NOMO-1 treated with DMSO at 0.1 percent for 48 hours (cell line): ENCODE results near the gene RICTOR.

Experiments used
- DNase-seq: peaks from one replicate; lab custom pipeline; 2025; ENCODE audit not compliant: unreplicated experiment; lab: John Stamatoyannopoulos, UW

Gene RICTOR, protein sequence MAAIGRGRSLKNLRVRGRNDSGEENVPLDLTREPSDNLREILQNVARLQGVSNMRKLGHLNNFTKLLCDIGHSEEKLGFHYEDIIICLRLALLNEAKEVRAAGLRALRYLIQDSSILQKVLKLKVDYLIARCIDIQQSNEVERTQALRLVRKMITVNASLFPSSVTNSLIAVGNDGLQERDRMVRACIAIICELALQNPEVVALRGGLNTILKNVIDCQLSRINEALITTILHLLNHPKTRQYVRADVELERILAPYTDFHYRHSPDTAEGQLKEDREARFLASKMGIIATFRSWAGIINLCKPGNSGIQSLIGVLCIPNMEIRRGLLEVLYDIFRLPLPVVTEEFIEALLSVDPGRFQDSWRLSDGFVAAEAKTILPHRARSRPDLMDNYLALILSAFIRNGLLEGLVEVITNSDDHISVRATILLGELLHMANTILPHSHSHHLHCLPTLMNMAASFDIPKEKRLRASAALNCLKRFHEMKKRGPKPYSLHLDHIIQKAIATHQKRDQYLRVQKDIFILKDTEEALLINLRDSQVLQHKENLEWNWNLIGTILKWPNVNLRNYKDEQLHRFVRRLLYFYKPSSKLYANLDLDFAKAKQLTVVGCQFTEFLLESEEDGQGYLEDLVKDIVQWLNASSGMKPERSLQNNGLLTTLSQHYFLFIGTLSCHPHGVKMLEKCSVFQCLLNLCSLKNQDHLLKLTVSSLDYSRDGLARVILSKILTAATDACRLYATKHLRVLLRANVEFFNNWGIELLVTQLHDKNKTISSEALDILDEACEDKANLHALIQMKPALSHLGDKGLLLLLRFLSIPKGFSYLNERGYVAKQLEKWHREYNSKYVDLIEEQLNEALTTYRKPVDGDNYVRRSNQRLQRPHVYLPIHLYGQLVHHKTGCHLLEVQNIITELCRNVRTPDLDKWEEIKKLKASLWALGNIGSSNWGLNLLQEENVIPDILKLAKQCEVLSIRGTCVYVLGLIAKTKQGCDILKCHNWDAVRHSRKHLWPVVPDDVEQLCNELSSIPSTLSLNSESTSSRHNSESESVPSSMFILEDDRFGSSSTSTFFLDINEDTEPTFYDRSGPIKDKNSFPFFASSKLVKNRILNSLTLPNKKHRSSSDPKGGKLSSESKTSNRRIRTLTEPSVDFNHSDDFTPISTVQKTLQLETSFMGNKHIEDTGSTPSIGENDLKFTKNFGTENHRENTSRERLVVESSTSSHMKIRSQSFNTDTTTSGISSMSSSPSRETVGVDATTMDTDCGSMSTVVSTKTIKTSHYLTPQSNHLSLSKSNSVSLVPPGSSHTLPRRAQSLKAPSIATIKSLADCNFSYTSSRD (N-terminal part only)

DNA sequence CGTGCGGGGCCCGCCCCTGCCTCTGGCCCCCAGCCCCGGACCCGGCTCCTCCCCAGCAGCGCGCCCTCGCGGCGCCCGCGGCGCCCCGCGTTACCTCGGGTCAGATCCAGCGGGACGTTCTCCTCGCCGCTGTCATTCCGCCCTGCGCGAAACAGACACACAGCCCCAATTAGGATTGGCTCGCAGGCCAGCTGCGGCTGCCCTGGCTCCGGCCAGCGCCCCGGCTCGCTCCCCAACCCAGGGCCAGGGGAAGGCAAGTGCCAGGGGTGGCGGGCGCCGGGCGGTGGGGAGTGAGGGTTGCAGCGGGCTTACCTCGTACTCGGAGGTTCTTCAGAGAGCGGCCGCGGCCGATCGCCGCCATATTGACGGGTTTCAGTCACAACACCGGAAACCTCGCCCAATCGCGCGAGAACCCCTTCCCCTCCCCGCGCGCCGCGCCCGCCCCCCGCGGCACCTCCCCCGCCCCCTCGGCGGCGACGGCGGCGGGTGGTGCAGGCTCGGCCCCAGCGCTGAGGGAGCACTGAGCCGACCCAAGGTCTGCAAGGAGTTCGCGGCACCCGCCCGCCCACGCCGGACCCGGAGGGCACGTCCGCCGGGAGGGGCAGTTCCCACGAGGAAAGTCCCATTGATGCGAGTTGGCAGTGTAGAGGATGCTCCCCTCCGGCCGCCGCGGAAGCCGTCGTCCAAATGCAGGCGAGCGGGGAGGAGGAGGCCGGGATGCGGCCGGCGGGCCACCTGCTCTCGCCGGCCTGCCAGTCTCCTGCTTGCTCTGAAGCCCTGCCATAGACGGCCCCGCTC, at the start of gene RICTOR:
Gene RICTOR (minus strand): TSS at position 383 of the 798 bp plus-strand sequence. CDS start 22 bp downstream, at position 361.
- DNase-seq, result peak; percentile 82

DNA sequence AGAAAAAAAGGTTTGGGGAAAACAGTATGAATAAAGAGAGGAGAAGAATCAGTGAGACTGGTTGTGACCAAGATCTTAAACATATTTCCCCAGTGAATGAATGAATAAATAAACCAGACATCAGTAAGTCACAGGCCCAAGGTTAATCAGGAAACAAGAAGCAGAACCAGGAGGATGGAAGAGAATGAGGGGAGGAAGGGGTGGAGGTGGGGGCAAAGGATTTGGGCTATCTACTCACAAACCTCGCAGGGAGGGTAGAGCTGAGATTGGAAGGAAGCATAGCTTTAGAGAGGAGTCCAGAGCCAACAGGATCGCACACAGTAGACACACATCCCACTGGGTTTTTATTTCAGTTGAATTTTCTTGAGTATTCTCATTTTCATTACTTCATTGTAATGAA, 47.7 kb upstream of the RICTOR start:
- no peak for DNase-seq

GRCh38 chr5:39121315-39121714, 47.1 kb upstream of the RICTOR start:
- no peak for DNase-seq

GRCh38 chr5:39120052-39120420, 45.8 kb upstream of the RICTOR start:
- no peak for DNase-seq

- no peak for DNase-seq
These were observed 45.3 kb upstream of the RICTOR start for GRCh38 chr5:39119404-39120051.

DNA sequence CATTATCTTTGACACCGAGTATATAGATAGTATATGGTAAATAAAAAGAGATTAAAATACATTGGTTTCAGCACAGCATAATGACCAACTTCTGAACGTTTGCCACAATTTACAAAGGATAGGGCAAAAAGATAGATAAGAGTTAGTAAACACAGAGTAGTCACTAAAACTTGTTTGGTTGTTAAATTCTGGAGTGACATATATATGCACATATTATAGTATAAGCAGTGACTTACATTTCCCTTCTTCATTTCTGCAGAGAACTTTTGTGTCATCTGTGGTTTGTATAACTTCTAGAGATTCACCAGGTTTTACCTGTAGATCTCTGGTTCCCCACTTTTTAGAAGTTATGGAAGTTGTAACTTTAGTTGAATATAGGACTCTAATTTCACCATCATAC, 44.4 kb upstream of the RICTOR start:
- no peak for DNase-seq

DNA sequence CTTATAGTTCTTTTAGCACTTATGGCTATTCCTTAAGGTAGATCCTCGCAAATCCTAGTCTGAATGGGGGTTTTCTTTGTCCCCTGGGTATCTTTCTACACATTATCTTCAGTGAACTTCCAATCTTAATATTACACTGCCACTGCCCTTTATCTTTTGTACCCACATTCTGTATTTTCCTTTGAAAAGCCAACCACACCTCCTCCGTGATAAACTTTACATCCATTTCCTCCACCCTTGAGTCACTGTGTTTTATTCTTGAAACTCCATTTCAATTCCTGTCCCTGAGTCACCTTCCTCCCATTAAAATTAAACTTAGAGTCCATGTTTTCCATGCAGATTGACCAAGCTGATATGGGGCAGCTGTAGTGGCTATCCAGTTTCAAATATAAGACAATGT, 43.2 kb upstream of the RICTOR start:
- no peak for DNase-seq

DNA sequence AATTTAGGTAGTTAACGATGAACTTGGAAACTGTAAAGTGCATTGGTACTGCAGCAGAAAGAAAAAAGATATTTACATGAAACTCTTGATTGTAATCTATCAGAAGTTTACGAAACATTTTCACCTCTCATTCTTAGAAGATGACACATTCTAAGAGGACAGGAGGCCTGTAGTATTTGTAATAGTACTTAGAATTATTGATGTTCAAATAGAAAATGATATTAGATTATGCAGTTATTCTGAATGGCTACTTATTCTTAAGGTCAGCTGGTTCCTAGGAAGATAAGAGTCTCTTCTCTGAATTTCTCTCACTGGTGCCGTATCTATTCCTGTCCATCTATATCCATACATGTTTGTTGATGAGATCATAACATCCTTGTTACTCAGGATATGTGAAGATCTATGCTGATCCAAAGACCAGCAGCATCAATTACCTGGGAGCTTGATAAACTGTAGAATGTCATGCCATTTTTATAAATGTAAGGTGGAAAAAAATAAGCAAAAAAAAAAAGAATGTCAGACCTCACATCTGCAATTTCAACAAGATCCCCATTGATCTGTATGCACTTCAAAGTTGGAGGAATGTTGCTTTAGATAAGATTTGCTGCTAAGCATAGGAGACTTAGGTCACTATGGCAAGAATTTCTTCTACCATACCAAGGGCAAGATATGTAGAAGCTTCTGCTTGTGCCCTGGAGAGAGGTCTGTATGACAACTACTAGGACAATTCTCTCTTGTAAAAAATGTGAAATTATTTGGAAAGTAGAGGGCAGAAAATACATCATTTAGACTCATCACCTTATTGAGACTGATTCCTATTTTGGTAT, 42.4 kb upstream of the RICTOR start:
- no peak for DNase-seq

DNA sequence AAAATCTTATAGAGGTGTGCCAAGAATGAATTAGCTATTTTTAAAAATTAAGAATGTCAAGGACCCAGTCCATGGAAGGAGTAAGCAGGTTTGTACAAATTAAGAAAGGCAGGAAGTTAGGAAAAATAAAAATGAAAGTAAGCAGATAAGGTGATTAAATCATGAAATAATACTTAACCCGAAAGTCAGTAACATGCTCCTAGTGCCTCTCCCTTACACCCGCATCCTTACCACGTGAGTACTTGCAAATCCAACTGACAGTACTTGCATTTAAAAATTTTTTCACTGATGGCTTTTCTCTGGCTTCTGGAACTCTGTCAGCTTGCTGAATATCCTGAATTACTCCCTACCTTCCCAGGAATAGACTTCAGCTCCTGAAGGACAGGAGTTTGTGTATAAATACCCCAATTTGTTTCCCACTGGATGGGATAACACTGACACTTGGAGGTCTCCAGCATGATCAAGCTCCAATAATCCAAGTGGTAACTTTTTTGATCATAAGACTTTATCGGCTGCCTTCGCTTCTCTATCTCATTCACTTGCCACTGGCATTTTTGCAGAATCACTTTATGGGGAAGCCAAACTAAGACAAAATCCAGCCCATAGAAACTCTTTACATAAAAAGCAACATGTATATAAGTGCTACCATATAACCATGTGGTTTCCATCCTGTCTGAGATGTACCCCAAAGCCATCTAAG, 41.6 kb upstream of the RICTOR start:
- DNase-seq, result no peak

DNA sequence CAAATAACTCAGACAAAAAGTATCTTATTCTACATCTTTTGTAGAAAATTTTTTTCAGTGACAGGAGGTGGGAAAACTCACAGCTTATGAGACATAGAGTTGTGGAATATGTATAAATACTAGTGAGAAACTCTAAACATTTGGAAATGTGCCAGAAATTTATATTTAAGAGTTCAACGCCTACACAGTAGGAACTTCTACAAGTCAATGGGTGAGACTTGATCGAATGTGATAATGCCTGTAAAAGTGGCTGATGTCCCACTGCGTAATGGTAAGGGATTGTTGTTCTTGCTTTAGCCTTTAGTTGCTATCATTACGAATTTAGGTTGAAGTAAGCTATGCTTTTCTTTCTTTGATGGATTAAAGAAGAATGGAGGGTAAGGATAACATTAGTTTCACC, 40.0 kb upstream of the RICTOR start:
- DNase-seq, result no peak

GRCh38 chr5:39113354-39113953, 39.3 kb upstream of the RICTOR start:
- DNase-seq, result no peak

- no peak for DNase-seq
These were observed 35.4 kb upstream of the RICTOR start for GRCh38 chr5:39109606-39110005.

DNA sequence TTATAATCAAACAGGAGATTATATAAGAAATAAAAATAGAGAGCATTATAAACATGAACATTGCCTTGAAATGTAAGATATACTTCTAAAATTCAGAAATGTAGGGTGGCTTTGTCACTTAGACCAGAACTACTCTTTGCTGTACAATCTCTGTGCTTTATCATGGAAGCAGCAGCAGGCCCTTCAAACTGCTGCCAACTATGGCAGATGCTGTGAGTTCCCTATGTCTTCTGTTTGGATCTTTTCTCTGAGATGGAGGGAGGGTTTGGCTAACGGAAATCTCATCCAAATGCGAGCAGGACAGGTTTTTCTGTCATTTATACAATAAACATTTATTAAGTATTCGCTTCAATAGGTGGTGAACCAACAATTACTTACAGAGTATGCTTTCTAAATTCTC, 34.8 kb upstream of the RICTOR start:
- no peak for DNase-seq

DNA sequence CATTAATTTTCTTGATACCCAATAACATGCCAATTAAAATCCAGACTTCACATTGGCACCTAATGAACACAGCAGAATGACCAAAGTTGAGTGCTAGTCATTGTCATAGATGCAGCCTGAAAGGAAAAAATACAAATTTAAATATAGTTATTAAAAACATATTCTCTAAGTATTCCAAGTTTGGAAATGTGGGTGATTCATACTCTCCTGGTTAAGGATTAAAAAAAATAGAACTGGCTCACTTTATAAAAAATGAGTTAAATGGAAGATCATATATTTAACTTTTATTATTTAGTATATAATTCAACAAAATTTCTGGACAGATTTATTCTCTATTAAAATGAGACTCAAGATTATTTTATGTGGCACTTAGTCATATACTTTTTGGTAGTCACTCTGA, 33.2 kb upstream of the RICTOR start:
- no peak for DNase-seq

DNA sequence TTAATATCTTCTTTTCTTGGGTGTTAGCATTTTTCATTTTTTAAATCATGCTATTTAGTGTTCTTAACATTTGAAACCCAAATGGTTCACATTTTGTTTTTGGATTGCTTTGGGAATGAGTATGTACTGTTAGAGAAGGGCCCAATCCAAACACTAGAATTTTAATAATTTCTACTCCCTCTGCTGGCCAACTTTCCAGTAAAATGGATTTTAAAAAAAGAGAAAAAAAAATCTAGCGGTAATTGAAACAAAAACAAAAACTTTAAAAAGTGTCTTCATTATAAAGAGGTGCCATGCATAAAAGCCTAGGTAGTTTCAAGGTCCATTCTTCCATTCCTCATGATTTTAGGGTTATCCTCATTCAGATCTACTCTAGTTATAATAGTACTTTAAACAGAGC, 32.1 kb upstream of the RICTOR start:
- no peak for DNase-seq

GRCh38 chr5:39104221-39104620, 30.0 kb upstream of the RICTOR start:
- DNase-seq, result no peak

GRCh38 chr5:39102684-39103155, 28.5 kb upstream of the RICTOR start:
- no peak for DNase-seq

GRCh38 chr5:39100851-39101396, 26.7 kb upstream of the RICTOR start:
- DNase-seq, result no peak
